Endothelial cell of umbilical vein (primary cell): Measurements from ENCODE around the gene KRT3.

Source experiments
- EZH2 ChIP-seq: IDR thresholded peaks from 2 replicates; pipeline ENCODE4 v1.6.1; 2012; ENCODE audit warnings: borderline replicate concordance, low read depth, mild to moderate bottlenecking, moderate library complexity, low read length, inconsistent platforms; ENCODE audit not compliant: severe bottlenecking
- GATA2 ChIP-seq: IDR thresholded peaks from 2 replicates; pipeline ENCODE4 v1.7.0; 2011; ENCODE audit warnings: low read depth, mild to moderate bottlenecking, moderate library complexity, mixed read lengths, low read length; ENCODE audit not compliant: insufficient read length, insufficient read depth
- JUN ChIP-seq: IDR thresholded peaks from 2 replicates; pipeline ENCODE4 v1.6.1; 2011; ENCODE audit warnings: borderline replicate concordance, low read depth; ENCODE audit not compliant: insufficient read length, insufficient read depth
- POLR2A ChIP-seq: IDR thresholded peaks from 2 replicates; pipeline ENCODE4 v1.6.1; 2012; ENCODE audit warnings: low read depth, mild to moderate bottlenecking, control low read depth, low read length
- POLR2AphosphoS5 ChIP-seq: IDR thresholded peaks from 2 replicates; pipeline ENCODE4 v1.6.1; 2012; ENCODE audit warnings: low read depth, mild to moderate bottlenecking, control low read depth, low read length, moderate library complexity; ENCODE audit not compliant: insufficient read depth
- TF ChIP-seq, protein P1 (sequence below), 2 donors: IDR thresholded peaks; 1 replicate in 1 of 2; 2 replicates in 1 of 2; pipeline ENCODE4 v1.5.1; 2011; ENCODE audit warnings: low read length in 2 of 2, mild to moderate bottlenecking in 2 of 2, moderate library complexity in 2 of 2, control low read depth in 1 of 2, inconsistent platforms in 1 of 2, low read depth in 1 of 2; ENCODE audit not compliant: insufficient read depth in 1 of 2; ENCODE audit errors: extremely low read depth in 1 of 2
- TF ChIP-seq, protein P2 (sequence below): IDR thresholded peaks from 2 replicates; pipeline ENCODE4 v1.6.1; 2011; ENCODE audit not compliant: insufficient read depth, insufficient read length

DNA sequence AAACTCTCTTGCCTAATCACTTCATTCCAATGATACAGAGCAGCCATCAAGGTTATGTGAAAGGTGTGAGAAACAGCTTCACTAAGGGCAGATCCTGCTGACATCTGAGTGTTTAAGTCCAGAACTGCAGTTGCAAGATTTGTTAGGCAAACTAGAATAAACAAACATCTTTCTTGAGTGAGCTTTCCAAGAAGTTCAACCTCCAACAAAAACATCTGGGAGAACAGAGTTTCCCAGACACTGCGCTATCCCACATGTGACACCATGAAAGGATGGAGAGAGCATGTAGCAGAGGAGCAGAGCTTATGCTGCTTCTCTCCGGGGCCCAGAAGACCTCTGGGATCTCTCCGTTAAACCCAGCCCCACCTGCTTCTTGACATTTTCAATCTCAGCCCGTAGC is 24.4 kb downstream of the KRT3 start:
- TF ChIP-seq, protein P1, sequence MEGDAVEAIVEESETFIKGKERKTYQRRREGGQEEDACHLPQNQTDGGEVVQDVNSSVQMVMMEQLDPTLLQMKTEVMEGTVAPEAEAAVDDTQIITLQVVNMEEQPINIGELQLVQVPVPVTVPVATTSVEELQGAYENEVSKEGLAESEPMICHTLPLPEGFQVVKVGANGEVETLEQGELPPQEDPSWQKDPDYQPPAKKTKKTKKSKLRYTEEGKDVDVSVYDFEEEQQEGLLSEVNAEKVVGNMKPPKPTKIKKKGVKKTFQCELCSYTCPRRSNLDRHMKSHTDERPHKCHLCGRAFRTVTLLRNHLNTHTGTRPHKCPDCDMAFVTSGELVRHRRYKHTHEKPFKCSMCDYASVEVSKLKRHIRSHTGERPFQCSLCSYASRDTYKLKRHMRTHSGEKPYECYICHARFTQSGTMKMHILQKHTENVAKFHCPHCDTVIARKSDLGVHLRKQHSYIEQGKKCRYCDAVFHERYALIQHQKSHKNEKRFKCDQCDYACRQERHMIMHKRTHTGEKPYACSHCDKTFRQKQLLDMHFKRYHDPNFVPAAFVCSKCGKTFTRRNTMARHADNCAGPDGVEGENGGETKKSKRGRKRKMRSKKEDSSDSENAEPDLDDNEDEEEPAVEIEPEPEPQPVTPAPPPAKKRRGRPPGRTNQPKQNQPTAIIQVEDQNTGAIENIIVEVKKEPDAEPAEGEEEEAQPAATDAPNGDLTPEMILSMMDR (IDR thresholded peaks at IDR 0.05; ENCODE audit: extremely low read depth in 1 of 2, insufficient read depth in 1 of 2, low read depth in 1 of 2, low read length in 2 of 2): no peak
- no peak for TF ChIP-seq POLR2A
- TF ChIP-seq JUN: no peak
- TF ChIP-seq GATA2: no peak
- no peak for TF ChIP-seq EZH2
- TF ChIP-seq POLR2AphosphoS5: no peak
- TF ChIP-seq, protein P2, sequence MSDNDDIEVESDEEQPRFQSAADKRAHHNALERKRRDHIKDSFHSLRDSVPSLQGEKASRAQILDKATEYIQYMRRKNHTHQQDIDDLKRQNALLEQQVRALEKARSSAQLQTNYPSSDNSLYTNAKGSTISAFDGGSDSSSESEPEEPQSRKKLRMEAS: no peak
